ENCODE measurements around the gene C1R.

C1R gene

DNA sequence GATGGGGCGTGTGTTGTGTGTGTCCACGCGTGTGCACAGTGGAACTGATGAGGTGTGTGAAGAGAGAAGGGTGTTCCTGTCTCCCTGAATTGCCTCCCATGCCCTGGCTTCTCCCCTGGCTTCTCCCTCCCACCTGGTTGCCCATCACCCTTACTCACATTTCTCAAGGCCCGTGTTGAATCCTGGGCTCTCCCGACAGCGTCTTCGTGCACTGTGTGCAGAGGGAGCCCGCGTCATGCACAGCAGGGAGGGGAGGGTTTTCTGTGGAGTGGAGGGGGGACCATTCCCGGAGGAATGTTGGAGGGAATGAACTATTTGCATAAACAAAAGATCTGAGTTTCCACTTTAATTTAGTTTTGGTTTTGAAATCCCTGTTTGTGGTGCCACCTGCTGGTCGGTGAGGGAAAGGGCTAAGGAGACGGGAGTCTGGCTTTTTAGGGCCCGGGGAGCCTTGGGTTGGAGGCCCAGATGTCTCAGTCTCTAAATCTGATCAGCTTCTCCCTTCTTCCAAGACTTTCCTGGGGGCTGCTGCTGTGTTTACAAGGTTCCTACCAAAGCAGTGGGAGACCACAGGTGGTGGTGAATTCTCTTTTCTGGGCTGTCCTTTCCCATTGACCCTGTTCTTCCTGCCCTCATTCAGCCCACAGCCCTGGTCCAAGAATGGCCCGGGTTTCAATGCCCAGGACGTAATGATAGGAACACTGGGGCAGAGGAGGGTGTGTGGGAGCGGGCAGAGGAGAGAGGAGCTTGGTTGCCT is at the start of gene C1R:
Gene C1R, minus strand, starts transcription at position 217 of the 757 bp plus-strand sequence. Its CDS starts 57 bp downstream, at position 160.
- peak within 1 kb of the TSS; percentile 28 for H3K4me3 ChIP-seq (ENCODE audit: low read depth, low read length)
- no peak for DNase-seq (ENCODE audit: low read depth)
- TF ChIP-seq CTCF (IDR thresholded peaks at IDR 0.05; ENCODE audit: low read depth, low read length, missing control alignments) = peak; percentile 90

DNA sequence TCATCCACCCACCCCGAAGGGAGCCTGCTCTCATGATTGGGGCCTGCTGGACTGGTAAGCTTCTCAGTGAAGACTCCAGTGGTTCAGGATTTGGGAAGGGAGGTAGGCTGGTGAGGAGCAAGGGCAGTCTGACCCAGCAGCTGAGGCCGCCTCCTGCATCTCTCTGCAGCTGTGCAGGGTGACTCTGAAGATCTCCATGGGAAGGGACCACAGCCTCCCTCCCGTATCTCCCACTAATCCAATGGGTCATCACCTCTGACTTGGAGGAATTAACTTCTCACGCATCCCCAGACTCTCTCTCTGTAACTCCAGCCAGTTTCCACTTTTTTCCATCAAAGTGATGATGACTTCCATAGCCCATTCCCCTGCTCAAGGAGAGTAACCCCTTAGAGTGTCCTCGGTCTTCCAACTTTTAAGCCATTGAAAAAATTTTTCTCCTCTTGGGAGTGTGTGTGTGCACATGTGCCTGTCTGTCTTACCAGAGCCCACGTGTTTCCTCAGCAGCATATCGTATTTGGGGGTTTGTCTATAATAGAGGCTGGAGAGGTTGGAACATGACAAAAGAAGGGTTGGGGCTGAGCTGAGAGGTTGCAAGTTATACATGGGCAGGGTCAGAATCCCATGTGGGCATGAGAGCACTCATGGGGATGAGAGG is 49.2 kb upstream of the C1R start:
- DNase-seq (ENCODE audit: low read depth) = no peak
- no peak for TF ChIP-seq CTCF (IDR thresholded peaks at IDR 0.05; ENCODE audit: low read depth, low read length, missing control alignments)
- no peak overlapping the region for H3K4me3 ChIP-seq (ENCODE audit: low read depth, low read length)

GRCh38 chr12:7139200-7139599 is 47.0 kb upstream of the C1R start:
- no peak for TF ChIP-seq CTCF (IDR thresholded peaks at IDR 0.05; ENCODE audit: low read depth, low read length, missing control alignments)
- no peak overlapping the region for H3K4me3 ChIP-seq (ENCODE audit: low read depth, low read length)
- DNase-seq (ENCODE audit: low read depth) = no peak

- DNase-seq (ENCODE audit: low read depth) = no peak
- no peak overlapping the region for H3K4me3 ChIP-seq (ENCODE audit: low read depth, low read length)
- TF ChIP-seq CTCF (IDR thresholded peaks at IDR 0.05; ENCODE audit: low read depth, low read length, missing control alignments) = no peak
Measured at GRCh38 chr12:7137908-7138307, 45.7 kb upstream of the C1R start.

GRCh38 chr12:7136676-7137075 is 44.4 kb upstream of the C1R start:
- no peak for TF ChIP-seq CTCF (IDR thresholded peaks at IDR 0.05; ENCODE audit: low read depth, low read length, missing control alignments)
- no peak for DNase-seq (ENCODE audit: low read depth)
- no peak overlapping the region for H3K4me3 ChIP-seq (ENCODE audit: low read depth, low read length)

GRCh38 chr12:7136071-7136470 is 43.8 kb upstream of the C1R start:
- TF ChIP-seq CTCF (IDR thresholded peaks at IDR 0.05; ENCODE audit: low read depth, low read length, missing control alignments) = no peak
- DNase-seq (ENCODE audit: low read depth) = no peak
- H3K4me3 ChIP-seq (ENCODE audit: low read depth, low read length) = no peak overlapping the region

All from GM12864 (cell line).